Panc1 (cell line): ENCODE measurements around the gene LCN1. TPM values are rescaled to one million over a fixed set of nuclear protein-coding genes. Genes with fewer than 3 reads are reported as not detected.

Experiments
- ATAC-seq: fragments of 200-7000 bp; cut with Tn5 transposase; 2 replicates; pipeline ENCODE4 v1.9.1; 2020; ENCODE audit warnings: mild to moderate bottlenecking, moderate library complexity
- BruUV-seq: library from RNA; stranded (reverse); fragments of 400-500 nt; replicated peaks from 2 replicates; lab custom pipeline; 2021; lab: Mats Ljungman, UMichigan
- CTCF ChIA-PET: fragments of 300-600 bp; sonication (Branson Sonifier 250); formaldehyde crosslinking; loops from one replicate; lab custom pipeline; 2022; ENCODE audit warnings: antibody characterized with exemption; lab: Charles Lee
- POLR2A ChIA-PET: fragments of 300-600 bp; sonication (Branson Sonifier 250); formaldehyde crosslinking; loops from one replicate; lab custom pipeline; 2022; ENCODE audit warnings: antibody characterized with exemption; lab: Charles Lee
- DNase-seq: peaks from one replicate; pipeline ENCODE4 v3.0.0-alpha.2; 2010; ENCODE audit warnings: low read depth, low spot score
- H3K27ac ChIP-seq: 2 replicates; pipeline ENCODE4 v1.5.1; 2011; ENCODE audit warnings: mild to moderate bottlenecking, low read length, inconsistent platforms
- H3K27me3 ChIP-seq: fragments of 200-500 bp; sonication (Bioruptor generic); 2 replicates; pipeline ENCODE4 v1.6.0; 2014; ENCODE audit warnings: low read length, inconsistent platforms; ENCODE audit not compliant: control insufficient read depth, insufficient read depth
- H3K36me3 ChIP-seq: fragments of 200-500 bp; sonication (Bioruptor generic); 2 replicates; pipeline ENCODE4 v1.5.1; 2014; ENCODE audit warnings: inconsistent platforms, mild to moderate bottlenecking, low read length, moderate library complexity; ENCODE audit not compliant: control insufficient read depth, insufficient read depth
- H3K4me1 ChIP-seq: 2 replicates; pipeline ENCODE4 v1.5.1; 2011; ENCODE audit warnings: inconsistent platforms, mild to moderate bottlenecking, low read length, moderate library complexity; ENCODE audit not compliant: control insufficient read depth, insufficient read depth
- H3K4me3 ChIP-seq, 2 experiments: 2 replicates each; pipeline ENCODE4 v1.5.1; 2011 to 2012; ENCODE audit warnings: low read depth in 2 of 2, low read length in 2 of 2, mild to moderate bottlenecking in 2 of 2, inconsistent platforms in 1 of 2, moderate library complexity in 1 of 2
- H3K9me3 ChIP-seq: fragments of 200-500 bp; sonication (Bioruptor generic); 2 replicates; pipeline ENCODE4 v1.5.1; 2014; ENCODE audit warnings: low read depth, mild to moderate bottlenecking, inconsistent platforms, low read length, moderate library complexity; ENCODE audit not compliant: control insufficient read depth, insufficient read depth
- CTCF ChIP-seq: fragments of 450-650 bp; IDR thresholded peaks from 2 replicates; pipeline ENCODE4 v1.5.1; 2017; ENCODE audit warnings: mild to moderate bottlenecking
- POLR2AphosphoS5 ChIP-seq: IDR thresholded peaks from 2 replicates; pipeline ENCODE4 v1.6.1; 2012; ENCODE audit warnings: mild to moderate bottlenecking, low read depth, low read length, moderate library complexity
- REST ChIP-seq, 2 experiments: IDR thresholded peaks; 2 replicates each; pipeline ENCODE4 v1.6.1; 2011 to 2012; ENCODE audit warnings: low read depth in 2 of 2, control low read depth in 1 of 2, low read length in 1 of 2, mild to moderate bottlenecking in 1 of 2, moderate library complexity in 1 of 2; ENCODE audit not compliant: insufficient read depth in 1 of 2
- SIN3A ChIP-seq: IDR thresholded peaks from 2 replicates; pipeline ENCODE4 v1.6.1; 2012; ENCODE audit warnings: low read depth, mild to moderate bottlenecking, low read length, moderate library complexity, borderline replicate concordance; ENCODE audit not compliant: insufficient read depth
- TCF7L2 ChIP-seq: IDR thresholded peaks from 2 replicates; pipeline ENCODE4 v1.6.1; 2011; ENCODE audit warnings: mild to moderate bottlenecking, low read depth, low read length, inconsistent platforms
- in situ Hi-C: cut with HindIII; loops from 2 replicates; pipeline ENCODE4 v1.10.0; 2016; ENCODE audit warnings: low sequenced_read_pairs, low pct_unique_long_range_greater_than_20kb
- intact Hi-C: fragments of 100-400 bp; cut with micrococcal nuclease; formaldehyde crosslinking; loops from one replicate; pipeline ENCODE4 v1.10.0; 2022; ENCODE audit not compliant: unreplicated experiment
- total RNA-seq: library from RNA; stranded (reverse); gene quantifications from one replicate; pipeline ENCODE4 v1.2.1, GENCODE V29; 2021; ENCODE audit not compliant: unreplicated experiment

Gene LCN1
- total RNA-seq, 1 experiment from 2014 or later = not detected

- POLR2A ChIA-PET = no interaction called here
These were observed 8.9 kb downstream of the LCN1 start for GRCh38 chr9:135530146-135530545.

GRCh38 chr9:135531096-135531495 lies 9.9 kb downstream of the LCN1 start:
- Histone ChIP-seq H3K27me3 (no peaks in the 10 kb centered on the region), H3K4me3 (no peak overlapping the region), H3K36me3 (no peaks in the 10 kb centered on the region), H3K9me3 (no peaks in the 10 kb centered on the region), H3K4me1 (no peaks in the 10 kb centered on the region), H3K27ac (no peak overlapping the region)
- in situ Hi-C loops = no loop called here
- no peak for DNase-seq
- TF ChIP-seq REST (IDR thresholded peaks at IDR 0.05; ENCODE audit: insufficient read depth in 1 of 2, low read depth in 2 of 2, low read length in 1 of 2) (no peak), SIN3A (no peak), TCF7L2 (no peak), POLR2AphosphoS5 (no peak), CTCF (no peak)
- intact Hi-C loops = no loop called here
- POLR2A ChIA-PET = no interaction called here
- CTCF ChIA-PET = no interaction called here
- no peak for ATAC-seq
- no TSS peak for BruUV-seq

More at GRCh38 chr9:135530146-135530545, 8.9 kb downstream of the LCN1 start:
- DNase-seq (no peak), ATAC-seq (no peak)
- TF ChIP-seq REST (IDR thresholded peaks at IDR 0.05; ENCODE audit: insufficient read depth in 1 of 2, low read depth in 2 of 2, low read length in 1 of 2) (no peak), CTCF (no peak), SIN3A (no peak), TCF7L2 (no peak), POLR2AphosphoS5 (no peak)
- no peaks in the 10 kb centered on the region for H3K36me3 ChIP-seq
- intact Hi-C loops = no loop called here
- no peaks in the 10 kb centered on the region for H3K9me3 ChIP-seq
- in situ Hi-C loops = no loop called here
- no peak overlapping the region for H3K4me3 ChIP-seq
- no peaks in the 10 kb centered on the region for H3K27me3 ChIP-seq
- H3K4me1 ChIP-seq = no peaks in the 10 kb centered on the region
- H3K27ac ChIP-seq = no peak overlapping the region
- BruUV-seq = no TSS peak
- CTCF ChIA-PET = no interaction called here
